HG02763 (cell line): Measurements from ENCODE around the gene STARD3NL.
A peak's percentile ranks its signal among the peaks of the same experiment; 100 is the strongest.

ENCODE experiments used
- ATAC-seq: cut with Tn5 transposase; IDR thresholded peaks from one replicate; pipeline ENCODE4 v1.9.1; 2021; ENCODE audit warnings: mild to moderate bottlenecking, moderate library complexity; ENCODE audit not compliant: unreplicated experiment

Gene STARD3NL

GRCh38 chr7:38182450-38182849 lies 4.4 kb downstream of the STARD3NL start:
- no peak for ATAC-seq

GRCh38 chr7:38185395-38186307 lies 7.6 kb downstream of the STARD3NL start:
- ATAC-seq, result no peak

- no peak for ATAC-seq
Observed at GRCh38 chr7:38186593-38187314, 8.7 kb downstream of the STARD3NL start.

GRCh38 chr7:38187794-38188440 lies 9.9 kb downstream of the STARD3NL start:
- ATAC-seq, result peak; percentile 86

- no peak for ATAC-seq
Observed at GRCh38 chr7:38189231-38189938, 11.3 kb downstream of the STARD3NL start.

- ATAC-seq, result no peak
Observed at GRCh38 chr7:38190011-38190410, 12.0 kb downstream of the STARD3NL start.

- no peak for ATAC-seq
Observed at GRCh38 chr7:38191791-38192190, 13.7 kb downstream of the STARD3NL start.

GRCh38 chr7:38192327-38192726 lies 14.3 kb downstream of the STARD3NL start:
- ATAC-seq, result no peak

- no peak for ATAC-seq
Observed at GRCh38 chr7:38195804-38196595, 18.0 kb downstream of the STARD3NL start.

GRCh38 chr7:38198366-38198765 lies 20.3 kb downstream of the STARD3NL start:
- ATAC-seq, result no peak

- ATAC-seq, result no peak
Observed at GRCh38 chr7:38199154-38199553, 21.1 kb downstream of the STARD3NL start.

GRCh38 chr7:38199782-38200181 lies 21.7 kb downstream of the STARD3NL start:
- no peak for ATAC-seq

- no peak for ATAC-seq
Observed at GRCh38 chr7:38206071-38206470, 28.0 kb downstream of the STARD3NL start.

- no peak for ATAC-seq
Observed at GRCh38 chr7:38207843-38208242, 29.8 kb downstream of the STARD3NL start.

- no peak for ATAC-seq
Observed at GRCh38 chr7:38211486-38211885, 33.4 kb downstream of the STARD3NL start.

- ATAC-seq, result no peak
Observed at GRCh38 chr7:38211940-38212339, 33.9 kb downstream of the STARD3NL start.

- ATAC-seq, result no peak
Observed at GRCh38 chr7:38215115-38215514, 37.1 kb downstream of the STARD3NL start.

- peak; percentile 86 for ATAC-seq
Observed at GRCh38 chr7:38215735-38216670, 38.0 kb downstream of the STARD3NL start.

- no peak for ATAC-seq
Observed at GRCh38 chr7:38217672-38218071, 39.6 kb downstream of the STARD3NL start.
